A549 (cell line): Measurements from ENCODE around the gene GOLGA6D. TPM values are rescaled to one million over a fixed set of nuclear protein-coding genes. Genes with fewer than 3 reads are reported as not detected.

Experiments
- ATAC-seq, 2 experiments: fragments of 200-7000 bp in 1 of 2; fragments of >200 bp in 1 of 2; cut with Nextera tagmentation in 1 of 2; cut with Tn5 transposase in 1 of 2; 3 replicates each; pipeline versions ENCODE4 v1.8.0 to v1.9.1; 2018 to 2020; ENCODE audit warnings: mild to moderate bottlenecking in 1 of 2, moderate library complexity in 1 of 2
- CTCF ChIA-PET: fragments of 300-600 bp; sonication (Branson Sonifier 250); formaldehyde crosslinking; extraction: SDS; loops from one replicate; lab custom pipeline; 2021; ENCODE audit warnings: antibody characterized with exemption, inconsistent platforms; lab: Yijun Ruan, JAX
- POLR2A ChIA-PET: fragments of 350-600 bp; formaldehyde crosslinking; extraction: SDS; loops from one replicate; lab custom pipeline; 2021; ENCODE audit warnings: antibody characterized with exemption, inconsistent platforms; lab: Yijun Ruan, JAX
- DNase-seq, 2 experiments: peaks; one replicate each; pipeline versions ENCODE4 v3.0.0 to v3.0.0-alpha.2; 2011 to 2016; ENCODE audit warnings: low read depth in 1 of 2, low spot score in 1 of 2
- FAIRE-seq: peaks from 2 replicates; lab custom pipeline; 2011; peaks lifted over from hg19 to GRCh38; lab: Jason Lieb, UNC
- H3K27ac ChIP-seq, 2 experiments: fragments of >200 bp; sonication (Bioruptor Twin); formaldehyde crosslinking; 3 replicates each; pipeline ENCODE4 v1.5.1; 2016 to 2017
- H3K4me1 ChIP-seq: fragments of >200 bp; sonication (Bioruptor Twin); formaldehyde crosslinking; 3 replicates; pipeline ENCODE4 v1.6.1; 2016
- H3K4me2 ChIP-seq: fragments of >200 bp; sonication (Bioruptor Twin); formaldehyde crosslinking; 3 replicates; pipeline ENCODE4 v1.6.1; 2016
- H3K4me3 ChIP-seq: fragments of >200 bp; sonication (Bioruptor Twin); formaldehyde crosslinking; 3 replicates; pipeline ENCODE4 v1.5.1; 2016
- H3K9me3 ChIP-seq: fragments of >200 bp; sonication (Bioruptor Twin); formaldehyde crosslinking; 3 replicates; pipeline ENCODE4 v1.6.1; 2016
- BCL3 ChIP-seq: fragments of >200 bp; sonication (Bioruptor Twin); formaldehyde crosslinking; IDR thresholded peaks from 3 replicates; pipeline ENCODE4 v1.6.1; 2016
- BHLHE40 ChIP-seq: IDR thresholded peaks from 2 replicates; pipeline ENCODE4 v1.6.1; 2012; ENCODE audit warnings: low read depth, low read length, inconsistent platforms
- CHD2 ChIP-seq: fragments of 150-350 bp; IDR thresholded peaks from 2 replicates; pipeline ENCODE4 v1.6.1; 2014; ENCODE audit warnings: low read length; ENCODE audit not compliant: partially characterized antibody
- CHD4 ChIP-seq: fragments of 200-600 bp; sonication (generic); IDR thresholded peaks from 2 replicates; pipeline ENCODE4 v1.6.1; 2016; ENCODE audit warnings: antibody characterized with exemption, mild to moderate bottlenecking, borderline replicate concordance
- CTCF ChIP-seq: fragments of >200 bp; sonication (Bioruptor Twin); formaldehyde crosslinking; IDR thresholded peaks from 3 replicates; pipeline ENCODE4 v1.5.1; 2016
- EHMT2 ChIP-seq: fragments of 200-600 bp; sonication (generic); IDR thresholded peaks from 2 replicates; pipeline ENCODE4 v1.6.1; 2016; ENCODE audit warnings: antibody characterized with exemption, low read depth, mild to moderate bottlenecking, moderate library complexity
- ELK1 ChIP-seq: fragments of 150-350 bp; IDR thresholded peaks from 2 replicates; pipeline ENCODE4 v1.6.1; 2014; ENCODE audit warnings: low read depth, mild to moderate bottlenecking, low read length
- HOXB13 ChIP-seq: fragments of 250-450 bp; sonication (Bioruptor Pico); IDR thresholded peaks from 2 replicates; pipeline ENCODE4 v1.5.0; 2020; ENCODE audit warnings: low read depth, mild to moderate bottlenecking, moderate library complexity
- HOXB5 ChIP-seq: fragments of 250-450 bp; sonication (Bioruptor Pico); IDR thresholded peaks from 2 replicates; pipeline ENCODE4 v1.5.0; 2020; ENCODE audit warnings: mild to moderate bottlenecking, moderate library complexity
- JUNB ChIP-seq: fragments of >200 bp; sonication (Bioruptor Twin); formaldehyde crosslinking; IDR thresholded peaks from 2 replicates; pipeline ENCODE4 v1.6.1; 2016
- KDM1A ChIP-seq: fragments of 200-600 bp; sonication (generic); IDR thresholded peaks from 2 replicates; pipeline ENCODE4 v1.6.1; 2016; ENCODE audit warnings: low read depth, mild to moderate bottlenecking
- MAX ChIP-seq: IDR thresholded peaks from 2 replicates; pipeline ENCODE4 v1.6.1; 2012
- MAZ ChIP-seq: fragments of 150-350 bp; IDR thresholded peaks from 2 replicates; pipeline ENCODE4 v1.6.1; 2014; ENCODE audit warnings: antibody characterized with exemption, low read depth, low read length, borderline replicate concordance
- NFE2L2 ChIP-seq: fragments of 150-350 bp; conservative IDR thresholded peaks from 2 replicates; pipeline ENCODE4 v1.6.1; 2014; ENCODE audit warnings: low read length
- POLR2AphosphoS2 ChIP-seq: conservative IDR thresholded peaks from 2 replicates; pipeline ENCODE4 v1.6.1; 2012; ENCODE audit warnings: low read length, improper control_type of control experiment, inconsistent platforms
- RAD21 ChIP-seq, 2 experiments: fragments of >200 bp in 1 of 2; sonication (Bioruptor Twin) in 1 of 2; formaldehyde crosslinking in 1 of 2; IDR thresholded peaks in 1 of 2; conservative IDR thresholded peaks in 1 of 2; 2 replicates in 1 of 2; 3 replicates in 1 of 2; pipeline ENCODE4 v1.6.1; 2012 to 2018; ENCODE audit warnings: inconsistent platforms in 1 of 2
- RARB ChIP-seq: fragments of 250-450 bp; sonication (Bioruptor Pico); IDR thresholded peaks from 2 replicates; pipeline ENCODE4 v1.8.0; 2021; ENCODE audit warnings: mild to moderate bottlenecking, moderate library complexity
- REST ChIP-seq: fragments of 200-600 bp; sonication (generic); IDR thresholded peaks from 2 replicates; pipeline ENCODE4 v1.6.1; 2016; ENCODE audit warnings: antibody characterized with exemption, mild to moderate bottlenecking, moderate library complexity
- RFX5 ChIP-seq: fragments of 450-650 bp; IDR thresholded peaks from 2 replicates; pipeline ENCODE4 v1.7.1; 2014; ENCODE audit warnings: antibody characterized with exemption, mild to moderate bottlenecking, moderate library complexity
- SREBF2 ChIP-seq: fragments of 450-650 bp; IDR thresholded peaks from 2 replicates; pipeline ENCODE4 v1.6.1; 2014; ENCODE audit warnings: mild to moderate bottlenecking, moderate library complexity
- TP53 ChIP-seq: fragments of 250-450 bp; sonication (Bioruptor Pico); IDR thresholded peaks from 2 replicates; pipeline ENCODE4 v1.5.0; 2021; ENCODE audit warnings: mild to moderate bottlenecking, moderate library complexity
- USF2 ChIP-seq: fragments of 450-650 bp; IDR thresholded peaks from 2 replicates; pipeline ENCODE4 v1.6.1; 2014; ENCODE audit warnings: antibody characterized with exemption
- ZFP36 ChIP-seq: fragments of 450-650 bp; IDR thresholded peaks from 2 replicates; pipeline ENCODE4 v1.6.1; 2014; ENCODE audit warnings: borderline replicate concordance; ENCODE audit not compliant: partially characterized antibody
- WGBS: methylation state at CpG from one replicate; pipeline ENCODE4 v1.1.6; 2017; ENCODE audit errors: missing lambda C conversion rate; 5-methylcytosine and 5-hydroxymethylcytosine counted together
- polyA plus RNA-seq, 4 experiments: library from polyadenylated mRNA; depleted of rRNA in 3 of 4; stranded (reverse); fragments of >200 nt; fragmentation: RNase III in 1 of 4; extraction: RNeasy Plus Mini Kit Qiagen cat#74134 plus additional on column Dnase treatment in 1 of 4; gene quantifications; 2 replicates in 3 of 4; 3 replicates in 1 of 4; pipeline ENCODE4 v1.2.3, GENCODE V29; 2011 to 2017

The GOLGA6D gene
- polyA plus RNA-seq, 2 of the 4 experiments (the other 2 are of a cell fraction) = 0.03 to 0.05 TPM

- no peak for TF ChIP-seq BCL3
Measured at GRCh38 chr15:75235760-75236729, 46.6 kb upstream of the GOLGA6D start (continued).

- no peak for ATAC-seq
- no peaks in the 10 kb centered on the region for H3K9me3 ChIP-seq
- DNase-seq = no peak
- no peak overlapping the region for H3K27ac ChIP-seq
- no peak overlapping the region for H3K4me3 ChIP-seq
- WGBS = 72% methylated on average over 11 of the region's 11 CpGs
- H3K4me2 ChIP-seq = no peak overlapping the region
- ChIA-PET POLR2A (no interaction called here), CTCF (interaction anchor here (1.0 kb wide), 1 partner anchor 70 kb away, joined by 4 read pairs; no protein-coding TSS in a partner anchor)
- H3K4me1 ChIP-seq = no peaks in the 10 kb centered on the region
- FAIRE-seq = no peak
- TF ChIP-seq POLR2AphosphoS2 (no peak), EHMT2 (no peak), TP53 (no peak), CTCF (no peak), HOXB13 (CRISPR knock-in tag) (no peak), CHD4 (no peak), MAZ (no peak), RARB (CRISPR knock-in tag) (no peak), USF2 (no peak), CHD2 (no peak), KDM1A (no peak), MAX (no peak), BHLHE40 (no peak), JUNB (no peak)
Measured at GRCh38 chr15:75237316-75237982, 45.2 kb upstream of the GOLGA6D start.

GRCh38 chr15:75238150-75238549 lies 44.5 kb upstream of the GOLGA6D start:
- no peak overlapping the region for H3K4me3 ChIP-seq
- TF ChIP-seq REST = no peak
- TF ChIP-seq ELK1 = no peak
- no peak for TF ChIP-seq ZFP36
- no peak for TF ChIP-seq HOXB13 (CRISPR knock-in tag)
- no peak for TF ChIP-seq NFE2L2
- no peak for TF ChIP-seq RAD21 (conservative IDR thresholded peaks at IDR 0.05 in 1 of 2, IDR thresholded peaks at IDR 0.05 in 1 of 2)
- TF ChIP-seq HOXB5 (CRISPR knock-in tag) = no peak
- TF ChIP-seq RFX5 = no peak
- no peak for TF ChIP-seq SREBF2
- TF ChIP-seq BHLHE40 = no peak
- TF ChIP-seq, all 56 proteins: peak for 0
- CTCF ChIA-PET = interaction anchor here (1.0 to 1.1 kb wide), 3 partner anchors 69 to 209 kb away, joined by 4 read pairs; no protein-coding TSS in a partner anchor
- Histone ChIP-seq H3K4me2 (no peak overlapping the region), H3K4me1 (no peaks in the 10 kb centered on the region), H3K9me3 (no peaks in the 10 kb centered on the region), H3K27ac (no peak overlapping the region)
- ATAC-seq (no peak), FAIRE-seq (no peak), DNase-seq (no peak)
- POLR2A ChIA-PET = no interaction called here
- WGBS = 56% methylated on average over 5 of the region's 5 CpGs
